IPS-18c (cell line): Measurements from ENCODE around the gene ZMAT1.
A peak's percentile ranks its signal among the peaks of the same experiment; 100 is the strongest.
"Not testable (repeated sequence)": the region's sequence is repeated elsewhere in the genome, so short reads cannot be mapped to it uniquely, and the experiment has no call there.

ENCODE experiments used
- H3K4me3 ChIP-seq: 2 replicates; pipeline ENCODE4 v1.7.0; 2013; ENCODE audit warnings: low read depth, mild to moderate bottlenecking, low read length, moderate library complexity; ENCODE audit not compliant: insufficient read depth
- H3K9me3 ChIP-seq: one replicate; pipeline ENCODE4 v1.6.1; 2013; ENCODE audit warnings: mild to moderate bottlenecking, low read length, moderate library complexity; ENCODE audit not compliant: control insufficient read depth, insufficient read depth

Gene ZMAT1

GRCh38 chrX:101931488-101932248 lies at the start of gene ZMAT1:
ZMAT1 (minus strand) TSS chrX:101932027; CDS start chrX:101932008, 19 bp downstream.
- Histone ChIP-seq H3K4me3 (peak within 1 kb of the TSS; percentile 44), H3K9me3 (peaks cover 11% of the 10 kb centered on the region)

- Histone ChIP-seq H3K9me3 (no peaks in the 10 kb centered on the region), H3K4me3 (no peak overlapping the region)
These were observed 45.3 kb upstream of the ZMAT1 start for GRCh38 chrX:101977106-101977505.

GRCh38 chrX:101973066-101973465 lies 41.2 kb upstream of the ZMAT1 start:
- Histone ChIP-seq H3K4me3 (no peak overlapping the region), H3K9me3 (peaks cover 4% of the 10 kb centered on the region)

- H3K9me3 ChIP-seq, H3K4me3 ChIP-seq: not testable (repeated sequence)
These were observed 33.2 kb upstream of the ZMAT1 start for GRCh38 chrX:101964923-101965539.

- H3K4me3 ChIP-seq: no peak overlapping the region
- no peaks in the 10 kb centered on the region for H3K9me3 ChIP-seq
These were observed 26.3 kb upstream of the ZMAT1 start for GRCh38 chrX:101958139-101958538.

- H3K9me3 ChIP-seq: no peaks in the 10 kb centered on the region
- no peak overlapping the region for H3K4me3 ChIP-seq
These were observed 25.3 kb upstream of the ZMAT1 start for GRCh38 chrX:101957174-101957573.

- Histone ChIP-seq H3K4me3 (no peak overlapping the region), H3K9me3 (no peaks in the 10 kb centered on the region)
These were observed 24.7 kb upstream of the ZMAT1 start for GRCh38 chrX:101956556-101956955.

GRCh38 chrX:101950581-101950980 lies 18.8 kb upstream of the ZMAT1 start:
- Histone ChIP-seq H3K4me3 (no peak overlapping the region), H3K9me3 (peaks cover 6% of the 10 kb centered on the region)

- Histone ChIP-seq H3K9me3 (peaks cover 11% of the 10 kb centered on the region), H3K4me3 (no peak overlapping the region)
These were observed 383 bp upstream of the ZMAT1 start for GRCh38 chrX:101932249-101932570.

GRCh38 chrX:101931136-101931487 lies 715 bp downstream of the ZMAT1 start:
- H3K9me3 ChIP-seq: peaks cover 11% of the 10 kb centered on the region
- H3K4me3 ChIP-seq: peak overlapping the region; percentile 44

GRCh38 chrX:101925733-101926132 lies 6.1 kb downstream of the ZMAT1 start:
- H3K9me3 ChIP-seq: no peaks in the 10 kb centered on the region
- no peak overlapping the region for H3K4me3 ChIP-seq

- H3K9me3 ChIP-seq: no peaks in the 10 kb centered on the region
These were observed 13.1 kb downstream of the ZMAT1 start for GRCh38 chrX:101918751-101919150.

GRCh38 chrX:101906136-101906796 lies 25.6 kb downstream of the ZMAT1 start:
- Histone ChIP-seq H3K4me3 (no peak overlapping the region), H3K9me3 (peaks cover 4% of the 10 kb centered on the region)

More at GRCh38 chrX:101918751-101919150, 13.1 kb downstream of the ZMAT1 start:
- H3K4me3 ChIP-seq: no peak overlapping the region

GRCh38 chrX:101904996-101905395 lies 26.8 kb downstream of the ZMAT1 start:
- peaks cover 4% of the 10 kb centered on the region for H3K9me3 ChIP-seq
- H3K4me3 ChIP-seq: no peak overlapping the region
